GM21515 (cell line): Measurements from ENCODE around the gene FADS1.

Experiments
- ATAC-seq: cut with Tn5 transposase; IDR thresholded peaks from one replicate; pipeline ENCODE4 v1.9.1; 2021; ENCODE audit not compliant: unreplicated experiment

FADS1 gene

GRCh38 chr11:61827571-61828378, 11.0 kb upstream of the FADS1 start, which contains the start of gene FADS2:
FADS2 (plus strand) TSS chr11:61828300; CDS start chr11:61828391, 91 bp downstream.
- ATAC-seq = peak; percentile 63

DNA sequence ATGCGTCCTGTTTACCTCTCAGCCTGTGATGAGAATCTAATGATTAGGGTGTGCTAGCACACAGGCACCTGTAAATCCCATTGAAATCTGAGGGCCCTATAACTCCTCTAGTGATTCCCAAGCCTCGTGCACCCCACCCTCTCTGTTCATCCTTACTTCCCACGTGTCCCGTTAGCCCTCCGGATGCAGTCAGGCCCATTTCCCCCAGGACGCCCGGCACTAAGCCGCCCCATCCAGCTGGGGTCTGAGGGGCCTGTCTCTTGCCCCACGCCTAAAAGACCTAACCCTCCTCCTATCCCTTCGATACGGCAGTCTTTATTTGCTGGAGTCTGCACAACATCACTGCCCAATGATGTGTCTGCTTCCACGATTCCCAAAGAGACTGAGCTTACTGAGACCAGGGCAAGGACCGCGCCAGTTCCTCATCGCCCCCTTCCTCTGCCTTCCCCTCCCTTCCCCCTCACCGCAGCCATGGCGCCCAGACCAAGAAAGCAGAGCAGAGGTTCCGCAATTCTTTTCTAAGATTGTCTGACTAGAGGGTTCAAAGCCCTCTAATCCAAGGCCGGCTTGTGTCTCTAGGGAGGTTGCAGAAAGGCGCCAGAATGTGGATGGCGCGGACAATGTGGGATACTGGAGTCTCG, 10.2 kb upstream of the FADS1 start:
- ATAC-seq = peak; percentile 5

DNA sequence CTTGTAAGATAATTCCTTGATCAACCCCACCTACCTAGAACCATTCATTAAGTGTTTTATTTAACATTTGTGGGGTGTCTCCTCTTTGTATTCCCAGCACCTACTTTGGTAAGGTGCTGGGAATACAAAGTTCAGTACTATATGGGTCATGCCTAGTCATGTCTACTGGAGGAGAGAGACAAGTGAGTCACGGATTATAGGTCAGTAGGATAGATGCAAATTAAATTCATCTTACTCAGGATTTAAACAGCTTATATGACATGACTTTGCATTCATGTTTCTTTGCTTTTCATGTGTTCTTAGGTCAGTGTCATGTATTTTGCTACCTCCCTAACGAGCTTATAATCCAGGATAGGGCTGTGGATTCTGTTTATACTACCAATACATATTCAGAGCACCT, 3.4 kb upstream of the FADS1 start:
- ATAC-seq = no peak

DNA sequence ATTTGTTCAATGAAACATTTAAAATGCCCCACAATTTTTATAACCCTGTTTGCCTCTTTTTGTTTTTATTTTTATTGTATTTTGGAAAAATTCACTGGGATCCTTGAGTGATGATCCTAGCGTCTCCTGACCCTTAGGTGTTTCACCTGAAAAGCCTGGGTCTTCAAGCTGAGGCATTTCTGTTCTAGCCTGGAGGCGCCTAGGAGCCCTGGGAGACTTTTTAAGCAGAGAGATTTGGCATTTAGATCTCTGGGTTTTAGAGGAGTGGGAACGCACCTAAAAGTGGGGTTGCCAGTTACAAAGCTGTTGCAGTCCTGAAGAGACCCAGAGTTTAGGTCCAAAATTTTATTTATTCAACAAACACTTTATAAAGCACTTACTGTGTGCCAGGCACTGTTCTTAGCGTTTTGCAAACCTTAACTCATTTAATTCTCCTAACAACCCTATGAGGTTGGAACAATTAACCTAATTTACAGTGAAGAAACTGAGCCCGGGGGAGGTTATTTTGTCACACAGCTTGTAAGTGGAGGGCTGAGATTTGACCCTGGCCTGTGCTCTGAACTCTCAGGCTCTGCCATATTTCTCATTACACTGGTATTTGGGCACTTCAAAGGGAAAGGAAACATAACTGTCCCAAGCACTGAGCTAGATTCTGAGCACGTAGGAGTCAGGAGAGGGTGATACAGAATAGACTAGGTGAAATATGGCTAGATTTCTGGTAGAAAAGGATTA, 834 bp upstream of the FADS1 start:
- no peak for ATAC-seq

DNA sequence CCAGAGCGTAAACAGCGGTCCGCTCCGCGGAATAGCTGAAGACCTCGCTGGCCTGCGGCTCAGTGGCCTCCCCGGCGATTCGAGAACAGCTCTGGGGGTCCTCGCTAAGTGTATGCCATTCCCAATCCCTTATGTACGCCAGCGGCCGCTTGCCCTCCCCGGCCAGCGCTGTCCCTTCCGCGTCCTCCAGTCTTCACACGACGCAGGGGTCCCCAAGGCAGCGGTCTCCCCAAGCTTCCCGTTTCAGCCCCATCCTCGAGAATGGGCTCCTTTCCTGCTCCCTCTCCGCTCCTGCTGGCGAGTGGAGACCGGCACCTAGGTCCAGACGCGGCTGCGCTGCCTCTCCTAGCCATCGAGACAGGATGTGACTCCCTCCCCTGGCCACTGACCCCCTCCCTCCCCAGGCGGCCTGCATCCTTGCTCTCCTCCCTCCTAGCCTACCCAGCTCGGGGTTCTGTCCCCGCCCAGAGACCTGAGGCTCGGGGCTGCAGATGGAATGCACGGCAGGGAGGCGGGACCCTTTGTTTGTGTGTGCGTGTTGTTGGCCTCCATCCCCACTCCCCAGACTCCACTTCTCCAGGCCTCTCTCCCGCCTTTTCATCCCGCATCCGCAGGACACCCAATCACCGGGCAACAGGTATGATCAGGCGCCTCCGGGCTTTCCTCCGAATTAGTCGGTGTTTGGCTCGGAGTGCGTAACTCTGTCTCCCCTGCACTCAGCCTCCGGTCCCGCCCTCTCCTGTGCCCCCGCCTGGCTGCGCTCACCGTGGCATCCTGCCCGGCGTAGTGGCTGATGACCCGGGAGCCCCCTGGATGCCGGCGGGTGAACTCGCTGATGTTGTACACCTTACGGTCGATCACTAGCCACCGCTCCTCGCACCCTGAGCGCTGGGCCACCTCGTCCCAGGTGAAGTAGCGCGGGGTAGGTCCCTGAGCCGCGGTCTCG, 740 bp downstream of the FADS1 start:
- peak; percentile 26 for ATAC-seq

DNA sequence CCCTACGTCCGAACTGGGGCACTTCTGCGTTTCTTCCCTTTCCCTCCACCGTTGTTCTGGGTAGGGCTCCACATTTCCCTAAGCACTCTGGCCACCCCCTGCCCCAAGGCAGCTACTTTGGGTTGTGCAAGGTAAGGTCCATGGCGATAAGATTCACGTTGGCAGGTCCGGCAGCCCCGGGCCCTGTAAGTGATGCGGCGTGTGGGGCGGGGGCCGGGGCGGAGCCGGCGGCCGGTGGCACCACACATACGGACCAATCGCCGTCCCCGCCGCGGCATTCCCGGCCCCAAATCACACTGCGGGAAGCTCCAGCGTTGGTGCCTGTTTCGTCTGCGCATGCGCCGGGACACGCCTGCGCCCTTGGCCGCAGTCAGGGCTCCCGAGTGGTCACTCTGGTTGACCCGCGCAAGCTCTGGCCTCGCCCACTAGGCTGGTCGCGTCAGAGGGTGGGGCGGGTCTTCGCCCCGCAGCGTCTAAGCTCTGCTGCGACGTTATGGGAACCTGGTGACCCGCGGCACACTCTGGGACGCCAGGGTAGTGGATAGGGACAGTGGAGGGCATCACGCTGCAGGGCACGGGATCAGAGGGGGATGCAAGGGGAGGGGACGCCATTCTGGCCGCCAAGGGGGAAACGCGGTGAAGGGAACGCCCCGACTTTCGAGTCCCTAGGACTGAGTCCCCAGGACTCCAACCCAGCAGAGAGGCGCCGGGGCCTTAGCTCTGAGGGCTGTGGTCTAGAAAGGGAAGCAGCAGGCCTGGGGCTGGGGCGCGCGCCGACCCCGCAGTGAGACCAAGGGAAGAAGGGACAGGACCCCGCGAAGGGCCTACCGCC, 1.6 kb downstream of the FADS1 start:
- peak; percentile 44 for ATAC-seq

GRCh38 chr11:61814247-61814957, 2.4 kb downstream of the FADS1 start:
- no peak for ATAC-seq

DNA sequence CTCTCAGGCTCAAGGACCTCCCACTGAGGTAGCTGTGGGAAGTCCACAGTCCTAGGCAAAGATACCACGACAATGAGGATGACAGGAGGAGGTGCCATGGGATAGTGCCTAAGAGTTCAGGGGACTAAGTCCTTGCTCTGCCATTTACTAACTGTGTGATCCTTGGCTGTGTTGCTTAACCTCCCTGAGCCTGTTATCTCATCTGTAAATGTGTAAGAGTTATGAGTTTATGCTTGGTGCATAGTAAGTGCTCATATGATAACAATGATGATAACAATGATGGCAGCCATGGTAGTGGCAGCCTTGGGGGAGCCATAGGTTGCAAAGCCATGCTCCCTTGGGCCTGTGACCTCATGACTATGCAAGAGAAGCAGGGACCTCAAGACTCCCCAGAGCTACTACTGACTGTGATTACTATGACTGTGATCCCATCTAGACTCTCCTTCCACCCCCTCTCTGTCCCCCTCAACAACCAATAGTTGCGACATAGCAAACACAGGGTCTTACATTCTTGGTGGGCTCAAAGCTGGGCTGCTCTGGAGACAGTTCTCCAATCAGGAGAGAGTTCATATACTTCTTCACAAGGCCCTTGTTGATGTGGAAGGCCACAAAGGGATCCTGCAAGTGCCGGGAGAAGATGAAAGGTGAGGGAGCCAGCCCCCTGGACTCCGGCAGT, 3.9 kb downstream of the FADS1 start:
- ATAC-seq = no peak

DNA sequence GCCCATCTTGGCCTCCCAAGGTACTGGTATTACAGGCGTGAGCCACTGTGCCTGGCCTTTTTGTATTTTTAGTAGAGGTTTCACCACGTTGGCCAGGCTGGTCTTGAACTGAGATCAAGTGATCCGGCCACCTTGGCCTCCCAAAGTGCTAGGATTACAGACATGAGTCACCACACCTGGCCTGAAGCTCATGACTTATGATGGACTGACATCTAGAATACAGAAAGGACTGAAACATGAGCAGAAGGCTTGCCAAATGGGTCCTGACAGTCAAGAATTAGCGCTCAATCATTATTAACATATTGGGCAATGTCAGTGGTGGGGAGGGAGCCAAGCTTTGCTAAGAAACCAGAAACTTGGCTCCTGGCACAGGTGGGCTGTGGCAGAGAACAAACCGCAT, 5.0 kb downstream of the FADS1 start:
- no peak for ATAC-seq

DNA sequence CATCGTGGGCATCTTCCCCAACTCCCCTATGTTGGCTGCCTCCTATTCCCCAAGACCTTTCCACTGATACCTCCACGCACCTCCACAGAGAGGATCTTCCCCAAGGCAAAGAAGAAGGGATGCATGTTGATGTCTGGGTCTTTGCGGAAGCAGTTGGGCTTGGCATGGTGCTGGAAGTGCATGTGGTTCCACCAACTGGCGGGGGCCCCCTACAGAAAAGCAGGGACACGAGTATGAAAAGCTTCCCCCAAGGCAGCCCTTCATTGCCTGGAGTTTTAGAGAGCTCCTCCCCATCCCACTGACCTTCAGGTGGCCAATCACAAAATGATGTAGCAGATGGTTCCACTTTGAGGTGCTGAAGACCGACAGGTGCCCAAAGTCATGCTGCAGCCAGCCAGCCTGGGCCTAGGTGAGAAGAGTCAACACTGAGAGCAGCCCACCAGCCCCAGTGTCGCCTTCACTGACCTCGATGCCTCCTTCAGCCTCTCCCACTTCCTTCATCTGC, 6.1 kb downstream of the FADS1 start:
- ATAC-seq = no peak

GRCh38 chr11:61806785-61807184, 10.0 kb downstream of the FADS1 start:
- ATAC-seq = no peak

- no peak for ATAC-seq
These were observed 11.7 kb downstream of the FADS1 start for GRCh38 chr11:61805146-61805545.

GRCh38 chr11:61803889-61804647, 12.7 kb downstream of the FADS1 start:
- no peak for ATAC-seq

DNA sequence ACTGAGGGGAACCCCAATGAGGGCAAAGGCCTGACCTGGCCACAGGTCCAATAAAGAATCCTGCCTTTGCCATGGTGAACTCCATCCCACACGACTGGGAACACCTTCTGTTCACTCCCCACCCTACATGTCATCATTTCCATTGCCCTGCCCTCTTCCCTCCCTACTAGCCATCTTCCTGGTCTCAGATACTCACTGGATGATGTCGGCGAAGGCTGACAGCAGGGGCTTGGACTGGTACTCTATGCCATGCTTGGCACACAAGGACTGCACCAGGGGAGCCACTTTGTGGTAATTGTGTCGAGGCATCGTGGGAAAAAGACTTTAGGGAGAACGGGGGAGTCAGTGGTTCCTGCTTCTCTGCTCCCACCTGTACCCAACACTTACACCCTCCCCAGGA, 14.2 kb downstream of the FADS1 start:
- no peak for ATAC-seq

GRCh38 chr11:61800331-61801281, 16.2 kb downstream of the FADS1 start:
- ATAC-seq = no peak

GRCh38 chr11:61799665-61800284, 17.0 kb downstream of the FADS1 start:
- no peak for ATAC-seq
